GM13977 (cell line): Measurements from ENCODE around the gene GNE.
"Not testable (repeated sequence)": the region's sequence is repeated elsewhere in the genome, so short reads cannot be mapped to it uniquely, and the experiment has no call there.

Source experiments
- DNase-seq: peaks from one replicate; pipeline ENCODE4 v3.0.0; 2012; ENCODE audit warnings: low spot score
- in situ Hi-C: fragments of 300-500 bp; cut with MboI; formaldehyde crosslinking; loops from one replicate; pipeline ENCODE4 v1.12.0; 2022; ENCODE audit warnings: low sequenced_read_pairs, low pct_unique_long_range_greater_than_20kb, mixed read lengths, inconsistent platforms; ENCODE audit not compliant: unreplicated experiment
- TF ChIP-seq, protein P1 (sequence below): IDR thresholded peaks from 2 replicates; pipeline ENCODE4 v1.5.1; 2012; ENCODE audit warnings: mild to moderate bottlenecking, control low read depth; ENCODE audit not compliant: insufficient read depth; ENCODE audit errors: extremely low read depth, missing control alignments

GNE gene

DNA sequence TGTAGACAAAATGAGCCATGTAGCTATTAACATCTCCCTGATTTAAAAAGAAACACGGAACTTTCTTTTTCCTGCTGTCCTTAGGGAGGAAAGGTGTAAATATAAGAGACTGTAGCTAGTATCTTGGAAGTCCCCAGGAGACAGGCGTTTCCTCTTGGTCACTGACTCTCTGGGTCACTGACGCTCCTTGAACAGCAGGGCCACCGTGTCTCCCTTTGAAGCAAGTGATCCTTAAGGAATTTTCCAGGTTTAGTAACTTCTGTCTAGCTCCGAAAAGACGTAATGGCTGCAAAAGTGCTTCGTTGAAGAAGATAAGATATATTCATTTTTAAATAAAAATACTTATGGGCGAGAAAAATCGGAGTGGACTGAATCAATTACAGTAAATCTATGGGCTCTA, 68.3 kb downstream of the GNE start:
- no peak for DNase-seq
- TF ChIP-seq, protein P1, sequence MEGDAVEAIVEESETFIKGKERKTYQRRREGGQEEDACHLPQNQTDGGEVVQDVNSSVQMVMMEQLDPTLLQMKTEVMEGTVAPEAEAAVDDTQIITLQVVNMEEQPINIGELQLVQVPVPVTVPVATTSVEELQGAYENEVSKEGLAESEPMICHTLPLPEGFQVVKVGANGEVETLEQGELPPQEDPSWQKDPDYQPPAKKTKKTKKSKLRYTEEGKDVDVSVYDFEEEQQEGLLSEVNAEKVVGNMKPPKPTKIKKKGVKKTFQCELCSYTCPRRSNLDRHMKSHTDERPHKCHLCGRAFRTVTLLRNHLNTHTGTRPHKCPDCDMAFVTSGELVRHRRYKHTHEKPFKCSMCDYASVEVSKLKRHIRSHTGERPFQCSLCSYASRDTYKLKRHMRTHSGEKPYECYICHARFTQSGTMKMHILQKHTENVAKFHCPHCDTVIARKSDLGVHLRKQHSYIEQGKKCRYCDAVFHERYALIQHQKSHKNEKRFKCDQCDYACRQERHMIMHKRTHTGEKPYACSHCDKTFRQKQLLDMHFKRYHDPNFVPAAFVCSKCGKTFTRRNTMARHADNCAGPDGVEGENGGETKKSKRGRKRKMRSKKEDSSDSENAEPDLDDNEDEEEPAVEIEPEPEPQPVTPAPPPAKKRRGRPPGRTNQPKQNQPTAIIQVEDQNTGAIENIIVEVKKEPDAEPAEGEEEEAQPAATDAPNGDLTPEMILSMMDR: peak; percentile 24
- in situ Hi-C loops: no loop called here

DNA sequence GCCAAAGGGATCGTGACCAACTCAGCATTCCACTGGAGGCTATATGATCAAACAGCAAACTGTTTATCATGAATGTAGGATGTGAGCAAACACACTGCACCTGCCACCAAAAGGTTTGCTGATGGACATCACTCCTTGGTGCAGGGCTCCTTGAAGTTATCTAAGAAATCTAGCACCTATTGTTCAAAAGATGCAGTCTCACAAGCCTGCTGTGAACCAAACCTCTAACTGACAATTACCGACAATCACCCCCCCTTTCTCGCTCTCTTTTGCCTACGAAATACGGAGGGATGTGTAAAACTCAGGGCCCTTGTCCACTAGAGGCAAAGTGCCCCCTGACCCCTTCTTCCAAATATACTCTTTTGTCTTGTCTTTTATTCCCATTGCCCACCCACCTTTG, 70.0 kb downstream of the GNE start:
- DNase-seq: no peak
- TF ChIP-seq, protein P1: no peak
- in situ Hi-C loops: no loop called here

DNA sequence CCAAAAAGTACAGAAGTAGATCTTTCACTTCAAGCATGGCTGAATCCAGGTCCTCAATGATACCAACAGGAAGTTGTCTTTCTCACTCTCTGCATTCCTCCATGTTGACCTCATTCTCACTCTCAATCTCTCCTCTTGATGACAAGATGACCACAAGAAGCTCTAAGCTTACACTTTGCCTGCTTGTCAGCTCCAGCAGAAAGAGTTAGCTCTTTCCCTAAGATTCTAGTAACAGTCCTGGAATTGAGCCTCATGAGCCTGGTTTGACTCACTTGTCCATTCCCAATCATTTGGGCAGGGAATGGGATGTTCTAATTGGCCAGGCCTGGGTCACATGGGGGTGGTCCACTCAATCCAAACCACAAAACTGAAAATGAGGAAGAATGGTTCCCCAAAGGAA, 70.8 kb downstream of the GNE start:
- TF ChIP-seq, protein P1: no peak
- DNase-seq: no peak

DNA sequence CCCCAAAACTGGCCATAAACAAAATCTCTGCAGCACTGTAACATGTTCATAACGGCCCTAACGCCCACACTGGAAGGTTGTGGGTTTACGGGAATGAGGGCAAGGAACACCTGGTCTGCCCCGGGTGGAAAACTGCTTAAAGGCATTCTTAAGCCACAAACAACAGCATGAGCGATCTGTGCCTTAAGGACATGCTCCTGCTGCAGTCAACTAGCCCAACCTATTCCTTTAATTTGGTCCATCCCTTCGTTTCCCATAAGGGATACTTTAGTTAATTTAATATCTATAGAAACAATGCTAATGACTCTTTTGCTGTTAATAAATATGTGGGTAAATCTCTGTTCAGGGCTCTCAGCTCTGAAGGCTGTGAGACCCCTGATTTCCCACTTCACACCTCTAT, 78.0 kb downstream of the GNE start:
- DNase-seq, in situ Hi-C loops: not testable (repeated sequence)

More for the DNA sequence above, 70.8 kb downstream of the GNE start:
- in situ Hi-C loops: no loop called here

DNA sequence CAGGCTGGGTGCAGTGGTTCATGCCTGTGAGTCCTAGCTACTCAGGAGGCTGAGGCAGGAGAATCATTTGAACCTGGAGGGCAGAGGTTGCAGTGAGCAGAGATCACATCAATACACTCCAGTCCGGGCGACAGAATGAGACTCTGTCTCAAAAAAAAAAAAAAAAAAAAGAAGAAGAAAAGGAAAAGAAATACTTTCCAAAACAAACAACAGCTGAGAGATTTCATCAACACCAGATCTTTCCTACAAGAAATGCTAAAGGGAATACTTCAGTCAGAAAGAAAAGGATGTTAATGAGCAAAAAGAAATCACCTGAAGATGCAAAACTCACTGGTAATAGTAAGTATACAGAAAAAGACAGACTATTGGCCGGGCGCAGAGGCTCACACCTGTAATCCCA, 80.7 kb downstream of the GNE start:
- DNase-seq: no peak
- in situ Hi-C loops: no loop called here
- TF ChIP-seq, protein P1: no peak

DNA sequence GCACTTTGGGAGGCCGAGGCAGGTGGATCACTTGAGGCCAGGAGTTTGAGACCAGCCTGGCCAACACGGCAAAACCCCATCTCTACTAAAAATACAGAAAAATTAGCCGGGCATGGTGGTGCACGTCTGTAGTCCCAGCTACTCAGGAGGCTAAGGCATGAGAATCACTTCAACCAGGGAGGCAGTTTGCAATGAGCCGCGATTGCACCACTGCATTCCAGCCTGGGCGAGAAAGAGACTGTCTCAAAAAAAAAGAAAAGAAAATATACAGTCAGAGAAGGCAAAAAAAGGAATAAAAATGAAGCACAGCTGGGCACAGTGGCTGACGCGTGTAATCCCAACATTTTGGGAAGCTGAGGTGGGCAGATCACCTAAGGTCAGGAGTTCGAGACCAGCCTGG, 81.8 kb downstream of the GNE start:
- DNase-seq, in situ Hi-C loops: not testable (repeated sequence)

DNA sequence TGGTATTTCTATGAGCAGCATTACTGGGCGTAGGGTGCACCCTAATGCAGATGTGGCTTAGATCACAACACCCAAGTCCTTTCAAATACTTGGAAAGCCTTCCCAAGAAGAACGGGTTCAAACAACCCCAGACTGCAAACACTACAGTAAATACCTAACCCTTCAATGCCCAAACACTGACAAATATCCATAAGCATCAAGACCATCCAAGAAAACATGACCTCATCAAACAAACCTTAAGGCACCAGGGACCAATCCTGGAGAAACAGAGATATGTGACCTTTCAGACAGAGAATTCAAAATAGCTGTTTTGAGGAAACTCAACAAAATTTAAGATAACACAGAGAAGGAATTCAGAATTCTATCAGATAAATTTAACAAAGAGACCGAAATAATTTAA, 83.0 kb downstream of the GNE start:
- DNase-seq, in situ Hi-C loops: not testable (repeated sequence)

DNA sequence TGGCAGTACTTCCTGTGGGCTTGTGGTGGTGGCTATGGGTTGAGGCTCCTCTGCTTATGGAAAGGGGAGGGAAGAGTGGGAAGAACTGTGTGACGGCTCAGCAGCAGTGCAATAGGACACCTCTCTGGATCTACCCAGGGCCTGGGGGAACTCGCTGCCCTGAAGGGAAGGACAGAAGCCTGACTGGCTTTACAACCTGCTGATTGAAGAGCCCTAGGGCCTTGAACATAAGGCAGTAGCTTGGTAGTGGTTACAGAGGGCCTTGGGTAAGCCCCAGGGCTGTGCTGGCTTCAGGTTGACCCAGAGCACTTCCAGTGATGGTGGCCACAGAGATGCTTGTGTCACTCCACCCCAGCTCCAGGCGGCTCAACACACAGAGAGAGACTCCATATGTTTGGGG, 83.5 kb downstream of the GNE start:
- TF ChIP-seq, protein P1: no peak
- in situ Hi-C loops: no loop called here
- no peak for DNase-seq
